HL-60 (cell line): Measurements from ENCODE around the gene MRPL22.
"Not testable (repeated sequence)": the region's sequence is repeated elsewhere in the genome, so short reads cannot be mapped to it uniquely, and the experiment has no call there.

Source experiments
- GABPA ChIP-seq: IDR thresholded peaks from 2 replicates; pipeline ENCODE4 v1.6.1; 2012; ENCODE audit warnings: low read depth
- POLR2AphosphoS5 ChIP-seq: IDR thresholded peaks from 2 replicates; pipeline ENCODE4 v1.6.1; 2012; ENCODE audit warnings: low read depth
- SPI1 ChIP-seq: IDR thresholded peaks from 2 replicates; pipeline ENCODE4 v1.6.1; 2012; ENCODE audit warnings: low read depth, mild to moderate bottlenecking, borderline replicate concordance
- TF ChIP-seq, protein P1 (sequence below): IDR thresholded peaks from one replicate; pipeline ENCODE4 v1.5.1; 2011; ENCODE audit warnings: low read length, control low read depth, inconsistent platforms; ENCODE audit not compliant: insufficient read depth
- TF ChIP-seq, protein P2 (sequence below): IDR thresholded peaks from 2 replicates; pipeline ENCODE4 v1.6.1; 2012; ENCODE audit warnings: low read depth; ENCODE audit not compliant: insufficient replicate concordance

DNA sequence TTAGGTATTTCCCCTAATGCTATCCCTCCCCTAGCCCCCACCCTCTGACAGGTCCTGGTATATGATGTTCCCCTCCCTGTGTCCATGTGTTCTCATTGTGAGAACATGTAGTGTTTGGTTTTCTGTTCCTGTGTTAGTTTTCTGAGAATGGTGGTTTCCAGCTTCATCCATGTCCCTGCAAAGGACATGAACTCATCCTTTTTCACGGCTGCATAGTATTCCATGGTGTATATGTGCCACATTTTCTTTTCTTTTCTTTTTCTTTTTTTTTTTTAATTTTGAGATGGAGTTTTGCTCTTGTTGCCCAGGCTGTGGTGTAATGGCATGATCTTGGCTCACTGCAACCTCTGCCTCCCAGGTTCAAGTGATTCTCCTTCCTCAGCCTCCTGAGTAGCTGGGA, 65.4 kb downstream of the MRPL22 start:
- TF ChIP-seq, protein P1, sequence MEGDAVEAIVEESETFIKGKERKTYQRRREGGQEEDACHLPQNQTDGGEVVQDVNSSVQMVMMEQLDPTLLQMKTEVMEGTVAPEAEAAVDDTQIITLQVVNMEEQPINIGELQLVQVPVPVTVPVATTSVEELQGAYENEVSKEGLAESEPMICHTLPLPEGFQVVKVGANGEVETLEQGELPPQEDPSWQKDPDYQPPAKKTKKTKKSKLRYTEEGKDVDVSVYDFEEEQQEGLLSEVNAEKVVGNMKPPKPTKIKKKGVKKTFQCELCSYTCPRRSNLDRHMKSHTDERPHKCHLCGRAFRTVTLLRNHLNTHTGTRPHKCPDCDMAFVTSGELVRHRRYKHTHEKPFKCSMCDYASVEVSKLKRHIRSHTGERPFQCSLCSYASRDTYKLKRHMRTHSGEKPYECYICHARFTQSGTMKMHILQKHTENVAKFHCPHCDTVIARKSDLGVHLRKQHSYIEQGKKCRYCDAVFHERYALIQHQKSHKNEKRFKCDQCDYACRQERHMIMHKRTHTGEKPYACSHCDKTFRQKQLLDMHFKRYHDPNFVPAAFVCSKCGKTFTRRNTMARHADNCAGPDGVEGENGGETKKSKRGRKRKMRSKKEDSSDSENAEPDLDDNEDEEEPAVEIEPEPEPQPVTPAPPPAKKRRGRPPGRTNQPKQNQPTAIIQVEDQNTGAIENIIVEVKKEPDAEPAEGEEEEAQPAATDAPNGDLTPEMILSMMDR = not testable (repeated sequence)
- TF ChIP-seq POLR2AphosphoS5, GABPA, SPI1: not testable (repeated sequence)
- TF ChIP-seq, protein P2, sequence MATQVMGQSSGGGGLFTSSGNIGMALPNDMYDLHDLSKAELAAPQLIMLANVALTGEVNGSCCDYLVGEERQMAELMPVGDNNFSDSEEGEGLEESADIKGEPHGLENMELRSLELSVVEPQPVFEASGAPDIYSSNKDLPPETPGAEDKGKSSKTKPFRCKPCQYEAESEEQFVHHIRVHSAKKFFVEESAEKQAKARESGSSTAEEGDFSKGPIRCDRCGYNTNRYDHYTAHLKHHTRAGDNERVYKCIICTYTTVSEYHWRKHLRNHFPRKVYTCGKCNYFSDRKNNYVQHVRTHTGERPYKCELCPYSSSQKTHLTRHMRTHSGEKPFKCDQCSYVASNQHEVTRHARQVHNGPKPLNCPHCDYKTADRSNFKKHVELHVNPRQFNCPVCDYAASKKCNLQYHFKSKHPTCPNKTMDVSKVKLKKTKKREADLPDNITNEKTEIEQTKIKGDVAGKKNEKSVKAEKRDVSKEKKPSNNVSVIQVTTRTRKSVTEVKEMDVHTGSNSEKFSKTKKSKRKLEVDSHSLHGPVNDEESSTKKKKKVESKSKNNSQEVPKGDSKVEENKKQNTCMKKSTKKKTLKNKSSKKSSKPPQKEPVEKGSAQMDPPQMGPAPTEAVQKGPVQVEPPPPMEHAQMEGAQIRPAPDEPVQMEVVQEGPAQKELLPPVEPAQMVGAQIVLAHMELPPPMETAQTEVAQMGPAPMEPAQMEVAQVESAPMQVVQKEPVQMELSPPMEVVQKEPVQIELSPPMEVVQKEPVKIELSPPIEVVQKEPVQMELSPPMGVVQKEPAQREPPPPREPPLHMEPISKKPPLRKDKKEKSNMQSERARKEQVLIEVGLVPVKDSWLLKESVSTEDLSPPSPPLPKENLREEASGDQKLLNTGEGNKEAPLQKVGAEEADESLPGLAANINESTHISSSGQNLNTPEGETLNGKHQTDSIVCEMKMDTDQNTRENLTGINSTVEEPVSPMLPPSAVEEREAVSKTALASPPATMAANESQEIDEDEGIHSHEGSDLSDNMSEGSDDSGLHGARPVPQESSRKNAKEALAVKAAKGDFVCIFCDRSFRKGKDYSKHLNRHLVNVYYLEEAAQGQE = not testable (repeated sequence)
